Measurements from ENCODE around the gene TDG.

GRCh38 chr12:103975368-103975767, 9.7 kb downstream of the TDG start:
- TF ChIP-seq CTCF (IDR thresholded peaks at IDR 0.05; ENCODE audit: poor library complexity) (no peak), EZH2phosphoT487 (IDR thresholded peaks at IDR 0.05; ENCODE audit: low read depth, severe bottlenecking, unreplicated experiment) (no peak)
